DMS79 (cell line): ENCODE data around the gene KCNA2.

Source experiments
- DNase-seq: peaks from one replicate; lab custom pipeline; 2025; lab: John Stamatoyannopoulos, UW

The KCNA2 gene

GRCh38 chr1:110602466-110602865, 3.7 kb downstream of the KCNA2 start:
- no peak for DNase-seq

- no peak for DNase-seq
Measured at GRCh38 chr1:110601332-110601731, 4.8 kb downstream of the KCNA2 start.

GRCh38 chr1:110600716-110601115, 5.4 kb downstream of the KCNA2 start:
- no peak for DNase-seq

GRCh38 chr1:110597966-110598365, 8.2 kb downstream of the KCNA2 start:
- DNase-seq, result no peak

- DNase-seq, result no peak
Measured at GRCh38 chr1:110596312-110596711, 9.8 kb downstream of the KCNA2 start.

- DNase-seq, result no peak
Measured at GRCh38 chr1:110595353-110595710, 10.8 kb downstream of the KCNA2 start.

- no peak for DNase-seq
Measured at GRCh38 chr1:110594456-110595352, 11.5 kb downstream of the KCNA2 start.

- no peak for DNase-seq
Measured at GRCh38 chr1:110593902-110594301, 12.3 kb downstream of the KCNA2 start.

- no peak for DNase-seq
Measured at GRCh38 chr1:110591956-110592355, 14.2 kb downstream of the KCNA2 start.

GRCh38 chr1:110588991-110589390, 17.2 kb downstream of the KCNA2 start:
- DNase-seq, result no peak

GRCh38 chr1:110588486-110588885, 17.7 kb downstream of the KCNA2 start:
- no peak for DNase-seq

- no peak for DNase-seq
Measured at GRCh38 chr1:110587906-110588305, 18.3 kb downstream of the KCNA2 start.

- no peak for DNase-seq
Measured at GRCh38 chr1:110585481-110585880, 20.7 kb downstream of the KCNA2 start.

- no peak for DNase-seq
Measured at GRCh38 chr1:110584045-110584444, 22.1 kb downstream of the KCNA2 start.

- no peak for DNase-seq
Measured at GRCh38 chr1:110583505-110583904, 22.7 kb downstream of the KCNA2 start.

- no peak for DNase-seq
Measured at GRCh38 chr1:110582378-110582777, 23.8 kb downstream of the KCNA2 start.

GRCh38 chr1:110581682-110582145, 24.4 kb downstream of the KCNA2 start:
- DNase-seq, result no peak

GRCh38 chr1:110580244-110580643, 25.9 kb downstream of the KCNA2 start:
- DNase-seq, result no peak

GRCh38 chr1:110579460-110579859, 26.7 kb downstream of the KCNA2 start:
- no peak for DNase-seq

- no peak for DNase-seq
Measured at GRCh38 chr1:110576441-110576840, 29.7 kb downstream of the KCNA2 start.

GRCh38 chr1:110573314-110573713, 32.8 kb downstream of the KCNA2 start:
- no peak for DNase-seq

- no peak for DNase-seq
Measured at GRCh38 chr1:110572751-110573150, 33.4 kb downstream of the KCNA2 start.

- DNase-seq, result no peak
Measured at GRCh38 chr1:110570901-110571300, 35.3 kb downstream of the KCNA2 start.

GRCh38 chr1:110570307-110570706, 35.9 kb downstream of the KCNA2 start:
- DNase-seq, result no peak
